Measurements from ENCODE around the gene RBPJ.

The RBPJ gene

GRCh38 chr4:26320538-26321372 lies at the start of gene RBPJ:
RBPJ (plus strand) TSS chr4:26321014; CDS start chr4:26321029, 15 bp downstream.
- DNase-seq = peak; percentile 88 to 98

GRCh38 chr4:26271703-26272102 lies 49.1 kb upstream of the RBPJ start:
- DNase-seq = no peak

GRCh38 chr4:26272654-26273615 lies 47.9 kb upstream of the RBPJ start:
- DNase-seq = peak; percentile 65 to 74

- peak; percentile 60 to 72 for DNase-seq
Measured at GRCh38 chr4:26273616-26273980, 47.2 kb upstream of the RBPJ start.

GRCh38 chr4:26275281-26275680 lies 45.5 kb upstream of the RBPJ start:
- DNase-seq = no peak

GRCh38 chr4:26279446-26279845 lies 41.4 kb upstream of the RBPJ start:
- no peak for DNase-seq

GRCh38 chr4:26281881-26282280 lies 38.9 kb upstream of the RBPJ start:
- DNase-seq = no peak

- no peak for DNase-seq
Measured at GRCh38 chr4:26284536-26284935, 36.3 kb upstream of the RBPJ start.

- DNase-seq = no peak
Measured at GRCh38 chr4:26285272-26285671, 35.5 kb upstream of the RBPJ start.

GRCh38 chr4:26287756-26288155 lies 33.1 kb upstream of the RBPJ start:
- peak; percentile 80 to 85 for DNase-seq

GRCh38 chr4:26288355-26288909 lies 32.4 kb upstream of the RBPJ start:
- peak; percentile 90 to 95 for DNase-seq

GRCh38 chr4:26289401-26289800 lies 31.4 kb upstream of the RBPJ start:
- DNase-seq = no peak

- DNase-seq = no peak
Measured at GRCh38 chr4:26290321-26290720, 30.5 kb upstream of the RBPJ start.

- no peak for DNase-seq
Measured at GRCh38 chr4:26294904-26295303, 25.9 kb upstream of the RBPJ start.

GRCh38 chr4:26296021-26296420 lies 24.8 kb upstream of the RBPJ start:
- no peak for DNase-seq

- DNase-seq = no peak
Measured at GRCh38 chr4:26296514-26296913, 24.3 kb upstream of the RBPJ start.

GRCh38 chr4:26297219-26297618 lies 23.6 kb upstream of the RBPJ start:
- DNase-seq = no peak

- no peak for DNase-seq
Measured at GRCh38 chr4:26298198-26298947, 22.4 kb upstream of the RBPJ start.

- DNase-seq = peak; percentile 65 to 83
Measured at GRCh38 chr4:26299254-26299882, 21.4 kb upstream of the RBPJ start.

GRCh38 chr4:26300314-26301307 lies 20.2 kb upstream of the RBPJ start:
- DNase-seq = no peak
